Left ventricle myocardium superior (tissue), 1 donor: ENCODE data around the gene ARMCX5. TPM values are rescaled to one million over a fixed set of nuclear protein-coding genes. Genes with fewer than 3 reads are reported as not detected.

ENCODE experiments used
- ATAC-seq: fragments of 200-7000 bp; cut with Tn5 transposase; one replicate; pipeline ENCODE4 v1.9.1; 2020; ENCODE audit warnings: mild to moderate bottlenecking, moderate library complexity
- DNase-seq: peaks from one replicate; pipeline ENCODE4 v3.0.0-alpha.2; 2020
- intact Hi-C: fragments of 100-400 bp; cut with micrococcal nuclease; formaldehyde crosslinking; loops from one replicate; pipeline ENCODE4 v1.11.0; 2022
- long read RNA-seq: library from polyadenylated mRNA; unstranded; transcript quantifications from one replicate; pipeline ENCODE4 v2.0.0, GENCODE V29; 2021
- total RNA-seq: library from RNA; stranded (reverse); fragmentation: NEBNext Ultra II Directional; extraction: Animal tissue kit (Norgen Biotek cat#: 25700); gene quantifications from one replicate; pipeline ENCODE4 v1.2.1, GENCODE V29; 2021
- donor health status: DM: no; HTN: yes; CAD: no; lungs with severe emphysema.

Gene ARMCX5
- 2.8 TPM for total RNA-seq
- long read RNA-seq, full-length matches to known transcripts = 3 of 6 reads
- long read RNA-seq, partial matches to known transcripts = 1 of 6 reads
- long read RNA-seq, other reads (novel, unspliced or antisense) = 2 of 6 reads

DNA sequence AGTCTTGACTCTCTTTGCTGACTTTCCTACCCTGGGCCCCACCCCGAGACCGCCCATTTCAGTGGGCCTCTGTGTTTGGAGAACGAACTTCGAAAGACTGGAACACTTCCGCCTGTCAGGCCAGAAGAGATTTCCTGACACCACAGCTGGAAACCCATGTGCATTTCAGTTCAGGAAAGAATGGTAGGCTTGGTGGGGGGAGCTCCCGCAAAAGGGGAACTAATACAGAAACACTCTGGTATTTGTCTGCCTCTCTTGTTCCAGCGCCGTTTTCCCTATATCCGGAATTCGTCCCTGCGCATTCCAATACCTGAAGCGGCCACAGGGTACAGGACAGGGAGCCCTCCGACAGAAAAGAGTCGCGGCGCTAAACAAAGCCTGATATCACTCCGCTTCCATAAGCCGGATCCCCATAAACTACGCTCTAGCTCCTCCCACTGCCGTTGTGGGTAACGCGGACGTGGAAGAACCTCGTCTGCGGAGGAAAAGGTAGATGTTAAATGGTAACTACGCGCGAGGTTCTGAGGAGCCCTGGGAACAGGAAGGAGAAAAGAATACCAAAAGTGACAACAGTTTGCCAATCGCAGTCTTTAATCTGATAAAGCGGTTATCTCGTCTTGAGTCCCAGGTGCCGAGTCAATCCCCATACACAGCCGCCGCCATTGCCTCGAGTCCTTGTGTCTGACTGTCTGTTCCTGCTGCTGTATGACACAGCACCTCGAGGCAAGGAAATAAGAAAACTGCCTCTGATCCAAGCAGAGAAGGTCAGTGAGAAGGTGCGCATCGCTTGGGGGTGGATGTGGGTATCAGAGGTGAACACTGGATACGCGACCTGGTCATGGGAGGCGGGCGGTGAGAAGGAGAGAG, at the start of gene ARMCX5:
ARMCX5 (plus strand) TSS at position 432 of the 867 bp plus-strand sequence. CDS start 2,627 bp downstream, outside the sequence.
- intact Hi-C loops = no loop called here
- ATAC-seq (peak; percentile 99), DNase-seq (peak; percentile 68)

GRCh38 chrX:102558607-102559006, 40.7 kb upstream of the ARMCX5 start:
- ATAC-seq = no peak
- no peak for DNase-seq
- intact Hi-C loops = no loop called here

- DNase-seq (no peak), ATAC-seq (no peak)
- intact Hi-C loops = no loop called here
Measured at GRCh38 chrX:102560423-102561068, 38.8 kb upstream of the ARMCX5 start.

- intact Hi-C loops = no loop called here
Measured at GRCh38 chrX:102580891-102581290, 18.4 kb upstream of the ARMCX5 start.

DNA sequence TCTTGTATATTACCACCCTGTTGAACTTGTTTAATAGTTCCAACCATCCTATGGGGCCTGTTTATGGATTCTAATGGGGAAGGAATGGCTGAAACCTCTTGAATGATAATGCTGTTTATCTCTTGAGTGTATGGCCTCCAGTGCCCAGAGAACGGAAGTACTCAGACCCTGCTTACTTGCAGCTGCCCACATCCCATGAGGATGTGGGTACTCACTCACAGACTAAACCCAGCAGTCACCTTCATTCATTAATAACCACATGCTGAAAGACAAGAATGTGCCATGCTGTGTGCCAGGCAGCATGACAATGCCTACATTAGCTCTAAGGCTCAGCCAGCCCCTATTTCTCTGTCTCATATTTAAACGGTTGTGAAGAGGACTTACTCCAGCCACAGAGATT, 5.9 kb upstream of the ARMCX5 start:
- DNase-seq (no peak), ATAC-seq (no peak)
- intact Hi-C loops = no loop called here

More at GRCh38 chrX:102580891-102581290, 18.4 kb upstream of the ARMCX5 start:
- DNase-seq = no peak
- no peak for ATAC-seq

GRCh38 chrX:102599951-102600579, 750 bp downstream of the ARMCX5 start:
- peak; percentile 33 for ATAC-seq
- intact Hi-C loops = no loop called here
- DNase-seq = no peak

DNA sequence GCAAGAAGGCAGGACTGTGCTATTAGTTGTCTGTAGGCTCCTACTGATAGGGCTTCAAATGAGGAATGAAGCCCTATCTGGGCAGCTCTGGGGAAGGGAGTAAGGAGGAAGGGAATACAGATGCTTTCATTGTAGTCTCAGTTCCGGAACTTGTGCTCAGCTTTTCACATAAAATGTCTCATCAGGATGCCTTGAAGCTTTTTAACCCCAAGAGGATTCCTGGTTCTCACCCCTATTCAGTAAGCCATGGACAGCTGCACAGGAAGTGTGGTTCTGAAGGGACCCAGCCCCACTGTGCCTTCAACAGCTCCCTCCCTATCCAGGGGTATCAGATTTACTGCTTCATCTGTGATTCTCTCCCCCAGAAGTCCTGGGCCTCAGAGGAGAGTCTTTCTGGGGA, 5.0 kb downstream of the ARMCX5 start:
- ATAC-seq (no peak), DNase-seq (no peak)
- intact Hi-C loops = no loop called here

DNA sequence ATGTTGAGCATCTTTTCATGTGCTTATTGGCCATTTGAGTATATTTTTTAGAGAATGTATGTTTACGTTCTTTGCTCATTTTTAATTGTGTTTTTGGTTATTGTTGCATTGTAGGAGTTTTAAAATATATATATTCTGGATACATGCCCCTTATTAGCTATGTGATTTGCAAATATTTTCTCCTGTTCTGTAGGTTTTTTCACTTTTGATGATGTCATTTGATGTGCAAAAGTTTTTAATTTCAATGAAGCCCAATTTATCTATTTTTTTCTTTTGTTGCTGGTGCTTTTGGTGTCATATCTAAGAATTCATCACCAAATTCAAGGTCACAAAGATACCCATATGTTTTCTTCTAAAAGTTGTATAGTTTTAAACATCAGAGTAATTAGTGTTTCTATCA, 6.8 kb downstream of the ARMCX5 start:
- no peak for ATAC-seq
- intact Hi-C loops = no loop called here

DNA sequence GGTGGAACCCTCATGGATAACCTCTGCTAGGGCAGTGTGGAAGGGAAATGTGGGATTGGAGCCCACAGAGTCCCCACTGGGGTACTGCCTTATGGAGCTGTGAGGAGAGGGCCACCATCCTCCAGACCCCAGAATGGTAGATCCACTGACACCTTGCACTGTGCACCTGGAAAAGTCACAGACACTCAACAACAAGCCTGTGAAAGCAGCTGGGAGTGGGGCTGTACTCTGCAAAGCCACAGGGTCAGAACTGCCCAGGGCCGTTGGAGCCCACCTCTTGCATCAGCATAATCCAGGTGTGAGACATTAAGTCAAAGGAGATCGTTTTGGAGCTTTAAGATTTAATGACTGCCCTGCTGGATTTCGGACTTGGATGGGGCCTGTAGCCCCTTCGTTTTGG, 11.6 kb downstream of the ARMCX5 start:
- DNase-seq = no peak
- intact Hi-C loops = no loop called here
- ATAC-seq = no peak

More for the DNA sequence above, 6.8 kb downstream of the ARMCX5 start:
- no peak for DNase-seq

DNA sequence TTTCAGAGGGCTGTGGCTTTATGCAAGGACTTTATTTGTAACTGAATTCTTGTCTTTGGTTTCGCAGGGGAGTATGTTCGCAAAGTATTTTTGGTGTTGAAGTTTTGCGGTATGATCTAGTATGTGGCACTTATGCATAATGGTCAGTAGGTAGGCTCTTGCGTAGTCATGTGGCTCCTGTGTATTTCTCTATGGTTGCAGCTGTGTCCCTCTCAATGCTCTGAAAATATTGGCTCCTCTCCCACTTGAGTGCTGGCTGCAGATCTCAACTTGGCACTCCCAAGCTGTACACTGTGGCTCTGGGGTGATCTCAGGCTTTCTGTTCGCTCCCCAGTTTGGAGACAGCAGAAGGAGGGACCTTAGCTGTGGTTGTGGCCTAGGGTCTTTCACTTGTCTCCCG, 24.8 kb downstream of the ARMCX5 start:
- DNase-seq (no peak), ATAC-seq (peak; percentile 92)
- intact Hi-C loops = no loop called here

DNA sequence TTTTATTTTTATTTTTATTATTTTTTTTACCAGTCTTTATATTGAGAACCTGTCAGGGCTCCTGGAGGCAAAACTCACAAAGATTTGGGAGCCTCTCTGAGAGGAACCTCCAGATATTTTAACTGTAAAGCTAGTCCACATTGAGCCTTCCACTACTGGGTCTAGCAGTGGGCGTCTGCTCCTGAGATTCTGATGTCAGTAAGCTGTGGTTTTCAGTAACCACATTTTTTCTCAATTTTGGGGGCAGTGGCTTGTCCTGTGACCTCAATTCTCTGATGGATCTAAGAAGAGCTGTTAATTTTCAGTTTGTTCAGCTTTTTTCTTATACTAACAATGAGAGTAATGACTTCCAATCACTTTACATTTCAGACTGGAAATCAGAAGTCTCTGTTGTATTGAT, 28.3 kb downstream of the ARMCX5 start:
- no peak for DNase-seq
- no peak for ATAC-seq

DNA sequence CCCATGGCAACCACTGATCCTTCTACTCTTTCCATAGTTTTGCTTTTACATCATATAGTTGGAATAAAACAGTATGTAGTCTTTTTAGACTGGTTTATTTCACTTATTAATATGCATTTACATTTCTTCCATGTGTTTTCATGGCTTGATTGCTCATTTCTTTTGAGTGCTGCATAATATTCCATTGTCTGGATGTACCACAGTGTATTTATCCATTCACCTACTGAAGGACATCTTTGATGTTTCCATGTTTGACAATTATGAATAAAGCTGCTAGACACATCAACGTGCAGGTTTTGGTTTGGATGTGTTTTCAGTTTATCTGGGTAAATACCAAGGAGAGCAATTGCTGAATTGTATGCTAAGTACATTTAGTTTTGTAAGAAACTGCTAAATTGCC, 38.2 kb downstream of the ARMCX5 start:
- no peak for ATAC-seq
- intact Hi-C loops = no loop called here

More for the DNA sequence above, 28.3 kb downstream of the ARMCX5 start:
- intact Hi-C loops = no loop called here

GRCh38 chrX:102650903-102651241, 51.6 kb downstream of the ARMCX5 start:
- intact Hi-C loops = no loop called here
- ATAC-seq (peak; percentile 43), DNase-seq (no peak)

More for the DNA sequence above, 38.2 kb downstream of the ARMCX5 start:
- no peak for DNase-seq

DNA sequence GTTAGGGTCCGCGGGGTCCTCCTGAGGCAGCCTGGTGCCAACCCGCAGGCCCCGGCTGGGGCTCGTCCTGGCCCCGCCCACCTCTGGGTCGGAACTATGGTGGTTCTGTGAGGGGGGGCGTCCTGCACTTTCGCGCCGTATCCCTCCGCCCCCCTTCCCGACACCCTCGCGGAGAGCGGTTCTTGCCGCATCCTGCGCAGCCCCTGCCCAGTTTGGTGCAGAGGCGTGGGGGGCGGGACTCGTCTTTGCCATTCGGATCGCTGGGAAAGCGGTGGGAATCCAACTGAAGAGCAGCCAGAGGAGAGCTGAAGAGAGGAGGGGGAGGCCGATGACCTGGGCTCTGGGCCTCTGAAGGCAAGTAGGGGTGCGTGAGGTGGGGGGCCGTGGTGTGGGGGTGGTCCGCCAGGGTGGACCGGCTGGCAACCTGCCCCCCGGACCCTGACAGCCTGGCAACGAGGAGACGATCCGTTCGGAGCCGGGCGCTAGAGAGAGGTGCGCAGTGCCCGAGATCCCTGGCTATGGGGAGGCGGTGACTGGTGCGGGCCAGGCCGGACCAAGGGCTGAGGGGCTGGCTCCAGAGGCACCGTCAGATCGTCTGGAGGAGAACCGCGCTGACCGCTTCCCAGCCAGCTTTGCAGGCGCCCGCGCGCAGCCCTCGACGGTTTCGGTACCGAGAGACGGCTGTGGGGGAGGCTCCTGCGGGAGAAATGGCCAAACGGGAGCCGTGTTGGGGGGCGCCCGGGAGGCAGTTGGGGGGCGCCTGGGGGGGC, 52.1 kb downstream of the ARMCX5 start, which contains the start of gene GPRASP1:
GPRASP1 (plus strand) TSS at position 242 of the 770 bp plus-strand sequence. CDS start 2,431 bp downstream, outside the sequence.
- ATAC-seq = peak; percentile 90
- DNase-seq = peak; percentile 77
- intact Hi-C loops = no loop called here

GRCh38 chrX:102652031-102652688, 52.8 kb downstream of the ARMCX5 start:
- ATAC-seq (peak; percentile 75), DNase-seq (peak; percentile 29)
- intact Hi-C loops = no loop called here
